Neural cell (in vitro differentiated cells): ENCODE measurements around the gene TRAF5. TPM values are rescaled to one million over a fixed set of nuclear protein-coding genes. Genes with fewer than 3 reads are reported as not detected.

Experiments
- H2AFZ ChIP-seq: fragments of 200-600, 300-800 bp; sonication (generic), shearing (Covaris generic); 2 replicates; pipeline ENCODE4 v1.6.0; 2014; ENCODE audit warnings: low read depth, mild to moderate bottlenecking, antibody characterized with exemption, low read length, moderate library complexity
- H3F3A ChIP-seq: fragments of 200-600 bp; shearing (Covaris generic); 2 replicates; pipeline ENCODE4 v1.6.1; 2016; ENCODE audit warnings: mild to moderate bottlenecking, moderate library complexity, mixed read lengths, antibody characterized with exemption, low read length; ENCODE audit not compliant: insufficient read depth, poor library complexity, severe bottlenecking
- H3K27ac ChIP-seq: fragments of 200-600, 300-800 bp; sonication (generic), shearing (Covaris generic); 2 replicates; pipeline ENCODE4 v1.5.1; 2014; ENCODE audit warnings: mild to moderate bottlenecking, low read length, moderate library complexity
- H3K27me3 ChIP-seq: fragments of 300-800, 200-600 bp; sonication (generic), shearing (Covaris generic); 2 replicates; pipeline ENCODE4 v1.6.0; 2014; ENCODE audit warnings: mild to moderate bottlenecking, low read depth, low read length, moderate library complexity; ENCODE audit not compliant: insufficient read depth
- H3K36me3 ChIP-seq: fragments of 300-800, 200-600 bp; sonication (generic), shearing (Covaris generic); 2 replicates; pipeline ENCODE4 v1.5.1; 2014; ENCODE audit warnings: mild to moderate bottlenecking, antibody characterized with exemption, low read length, moderate library complexity; ENCODE audit not compliant: insufficient read depth
- H3K4me2 ChIP-seq: fragments of 300-800, 200-600 bp; sonication (generic), shearing (Covaris generic); 2 replicates; pipeline ENCODE4 v1.6.0; 2014; ENCODE audit warnings: mild to moderate bottlenecking, low read length
- H3K4me3 ChIP-seq: fragments of 300-800, 200-600 bp; sonication (generic), shearing (Covaris generic); 2 replicates; pipeline ENCODE4 v1.5.1; 2014; ENCODE audit warnings: mild to moderate bottlenecking, low read length, moderate library complexity
- H3K79me2 ChIP-seq: fragments of 200-600 bp; shearing (Covaris generic); replicated peaks from 2 replicates; pipeline ENCODE4 v1.6.0; 2014; ENCODE audit warnings: mild to moderate bottlenecking, low read length, moderate library complexity; ENCODE audit not compliant: insufficient read depth
- H3K9ac ChIP-seq: fragments of 300-800, 200-600 bp; sonication (generic), shearing (Covaris generic); 2 replicates; pipeline ENCODE4 v1.6.1; 2016; ENCODE audit warnings: mild to moderate bottlenecking, low read length, mixed read lengths
- H3K9me2 ChIP-seq: fragments of 200-600 bp; shearing (Covaris generic); 2 replicates; pipeline ENCODE4 v1.6.1; 2016; ENCODE audit warnings: mild to moderate bottlenecking, low read length, mixed read lengths; ENCODE audit not compliant: insufficient read depth
- H3K9me3 ChIP-seq: fragments of 200-600, 300-800 bp; sonication (generic), shearing (Covaris generic); 2 replicates; pipeline ENCODE4 v1.6.1; 2016; ENCODE audit warnings: mild to moderate bottlenecking, mixed run types, low read length, moderate library complexity, mixed read lengths
- H4K20me1 ChIP-seq: fragments of 200-600 bp; shearing (Covaris generic); 2 replicates; pipeline ENCODE4 v1.6.1; 2016; ENCODE audit warnings: mild to moderate bottlenecking, mixed run types; ENCODE audit not compliant: insufficient read depth
- EP300 ChIP-seq: fragments of 450-650 bp; conservative IDR thresholded peaks from 2 replicates; pipeline ENCODE4 v1.6.1; 2014; ENCODE audit warnings: antibody characterized with exemption, mild to moderate bottlenecking, moderate library complexity; ENCODE audit not compliant: poor library complexity, severe bottlenecking
- EZH2 ChIP-seq: fragments of 200-600, 300-800 bp; shearing (Covaris generic), sonication (generic); IDR thresholded peaks from 2 replicates; pipeline ENCODE4 v1.6.1; 2014; ENCODE audit warnings: antibody characterized with exemption, low read length, borderline replicate concordance, mild to moderate bottlenecking; ENCODE audit not compliant: insufficient read depth, poor library complexity, severe bottlenecking
- MXI1 ChIP-seq: fragments of 450-650 bp; conservative IDR thresholded peaks from 2 replicates; pipeline ENCODE4 v1.6.1; 2014; ENCODE audit warnings: antibody characterized with exemption, mild to moderate bottlenecking; ENCODE audit not compliant: poor library complexity, severe bottlenecking
- POLR2AphosphoS5 ChIP-seq: IDR thresholded peaks from 2 replicates; pipeline ENCODE4 v1.6.1; 2012
- RAD21 ChIP-seq: fragments of 450-650 bp; conservative IDR thresholded peaks from 2 replicates; pipeline ENCODE4 v1.6.1; 2014; ENCODE audit warnings: antibody characterized with exemption, mild to moderate bottlenecking, moderate library complexity
- SMC3 ChIP-seq: fragments of 450-650 bp; conservative IDR thresholded peaks from 2 replicates; pipeline ENCODE4 v1.6.1; 2014; ENCODE audit warnings: antibody characterized with exemption, mild to moderate bottlenecking, moderate library complexity; ENCODE audit not compliant: poor library complexity
- TAF1 ChIP-seq: IDR thresholded peaks from 2 replicates; pipeline ENCODE4 v1.6.1; 2012; ENCODE audit warnings: low read depth
- polyA plus RNA-seq: library from polyadenylated mRNA; depleted of rRNA; stranded (reverse); fragments of >200 nt; gene quantifications from 2 replicates; pipeline ENCODE4 v1.2.3, GENCODE V29; 2014
- TF ChIP-seq, protein P1 (sequence below): IDR thresholded peaks from 2 replicates; pipeline ENCODE4 v1.6.1; 2012; ENCODE audit warnings: borderline replicate concordance
- TF ChIP-seq, protein P2 (sequence below): fragments of 450-650 bp; IDR thresholded peaks from 2 replicates; pipeline ENCODE4 v1.5.1; 2014; ENCODE audit warnings: antibody characterized with exemption, mild to moderate bottlenecking, moderate library complexity; ENCODE audit not compliant: poor library complexity, severe bottlenecking

Gene TRAF5
- polyA plus RNA-seq, 1 donor from 2014 or later, result 0.69 TPM

DNA sequence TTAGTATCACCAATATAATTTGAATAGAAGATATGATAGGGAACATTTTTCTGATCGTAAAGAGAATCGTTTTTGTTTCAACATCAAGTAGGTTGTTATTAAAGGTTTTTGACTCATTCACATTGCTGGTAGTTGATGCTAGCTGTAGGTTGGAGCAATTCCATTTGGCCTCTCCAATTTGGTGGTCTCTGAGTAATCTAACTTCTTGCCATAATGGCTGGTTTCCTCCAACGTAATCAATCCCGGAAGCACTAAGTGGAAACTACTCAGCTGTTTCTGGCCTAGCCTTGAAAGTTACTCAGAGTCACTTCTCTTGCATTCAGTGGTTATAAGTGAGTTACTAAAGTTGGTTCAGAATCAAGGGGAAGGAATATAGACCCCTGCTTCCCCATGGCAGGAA lies 41.4 kb upstream of the TRAF5 start:
- Histone ChIP-seq H3K36me3 (peaks cover 7% of the 10 kb centered on the region), H3K9ac (no peak overlapping the region), H3K9me2 (no peaks in the 10 kb centered on the region), H2AFZ (no peak overlapping the region), H4K20me1 (no peaks in the 10 kb centered on the region), H3K4me2 (no peak overlapping the region), H3K79me2 (no peaks in the 10 kb centered on the region), H3K27me3 (no peaks in the 10 kb centered on the region), H3F3A (no peaks in the 10 kb centered on the region), H3K4me3 (no peak overlapping the region), H3K27ac (no peak overlapping the region), H3K9me3 (no peaks in the 10 kb centered on the region)
- no peak for TF ChIP-seq SMC3
- TF ChIP-seq MXI1, result no peak

DNA sequence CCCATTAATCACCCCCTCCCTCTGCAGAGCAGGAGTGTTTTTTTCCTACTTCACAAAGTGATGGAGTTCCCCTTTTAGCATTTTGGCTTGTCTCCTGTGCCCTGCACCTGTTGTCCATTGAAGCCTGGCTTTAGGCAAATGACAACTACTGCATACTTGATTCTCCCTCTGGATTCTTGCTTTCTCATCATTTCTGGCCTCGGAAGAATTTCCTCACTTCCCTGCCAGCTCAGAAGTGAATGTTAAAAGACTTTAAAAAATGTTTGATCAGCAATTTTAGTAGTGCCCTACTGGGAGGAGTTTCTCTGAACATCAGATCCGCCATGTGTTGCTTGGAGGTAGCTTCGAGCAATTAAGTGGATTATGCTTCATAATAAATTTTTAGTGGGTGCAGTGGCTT lies 39.4 kb upstream of the TRAF5 start:
- no peak overlapping the region for H2AFZ ChIP-seq
- H3K27me3 ChIP-seq, result no peaks in the 10 kb centered on the region
- H3K27ac ChIP-seq, result no peak overlapping the region
- H3K4me3 ChIP-seq, result no peak overlapping the region
- no peaks in the 10 kb centered on the region for H3K9me3 ChIP-seq
- no peaks in the 10 kb centered on the region for H3K9me2 ChIP-seq
- TF ChIP-seq, protein P1, sequence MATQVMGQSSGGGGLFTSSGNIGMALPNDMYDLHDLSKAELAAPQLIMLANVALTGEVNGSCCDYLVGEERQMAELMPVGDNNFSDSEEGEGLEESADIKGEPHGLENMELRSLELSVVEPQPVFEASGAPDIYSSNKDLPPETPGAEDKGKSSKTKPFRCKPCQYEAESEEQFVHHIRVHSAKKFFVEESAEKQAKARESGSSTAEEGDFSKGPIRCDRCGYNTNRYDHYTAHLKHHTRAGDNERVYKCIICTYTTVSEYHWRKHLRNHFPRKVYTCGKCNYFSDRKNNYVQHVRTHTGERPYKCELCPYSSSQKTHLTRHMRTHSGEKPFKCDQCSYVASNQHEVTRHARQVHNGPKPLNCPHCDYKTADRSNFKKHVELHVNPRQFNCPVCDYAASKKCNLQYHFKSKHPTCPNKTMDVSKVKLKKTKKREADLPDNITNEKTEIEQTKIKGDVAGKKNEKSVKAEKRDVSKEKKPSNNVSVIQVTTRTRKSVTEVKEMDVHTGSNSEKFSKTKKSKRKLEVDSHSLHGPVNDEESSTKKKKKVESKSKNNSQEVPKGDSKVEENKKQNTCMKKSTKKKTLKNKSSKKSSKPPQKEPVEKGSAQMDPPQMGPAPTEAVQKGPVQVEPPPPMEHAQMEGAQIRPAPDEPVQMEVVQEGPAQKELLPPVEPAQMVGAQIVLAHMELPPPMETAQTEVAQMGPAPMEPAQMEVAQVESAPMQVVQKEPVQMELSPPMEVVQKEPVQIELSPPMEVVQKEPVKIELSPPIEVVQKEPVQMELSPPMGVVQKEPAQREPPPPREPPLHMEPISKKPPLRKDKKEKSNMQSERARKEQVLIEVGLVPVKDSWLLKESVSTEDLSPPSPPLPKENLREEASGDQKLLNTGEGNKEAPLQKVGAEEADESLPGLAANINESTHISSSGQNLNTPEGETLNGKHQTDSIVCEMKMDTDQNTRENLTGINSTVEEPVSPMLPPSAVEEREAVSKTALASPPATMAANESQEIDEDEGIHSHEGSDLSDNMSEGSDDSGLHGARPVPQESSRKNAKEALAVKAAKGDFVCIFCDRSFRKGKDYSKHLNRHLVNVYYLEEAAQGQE, result no peak
- TF ChIP-seq SMC3, result no peak
- no peak for TF ChIP-seq TAF1
- TF ChIP-seq EZH2, result no peak
- TF ChIP-seq EP300, result no peak
- TF ChIP-seq POLR2AphosphoS5, result no peak
- no peak for TF ChIP-seq MXI1
- no peak for TF ChIP-seq RAD21
- TF ChIP-seq, protein P2, sequence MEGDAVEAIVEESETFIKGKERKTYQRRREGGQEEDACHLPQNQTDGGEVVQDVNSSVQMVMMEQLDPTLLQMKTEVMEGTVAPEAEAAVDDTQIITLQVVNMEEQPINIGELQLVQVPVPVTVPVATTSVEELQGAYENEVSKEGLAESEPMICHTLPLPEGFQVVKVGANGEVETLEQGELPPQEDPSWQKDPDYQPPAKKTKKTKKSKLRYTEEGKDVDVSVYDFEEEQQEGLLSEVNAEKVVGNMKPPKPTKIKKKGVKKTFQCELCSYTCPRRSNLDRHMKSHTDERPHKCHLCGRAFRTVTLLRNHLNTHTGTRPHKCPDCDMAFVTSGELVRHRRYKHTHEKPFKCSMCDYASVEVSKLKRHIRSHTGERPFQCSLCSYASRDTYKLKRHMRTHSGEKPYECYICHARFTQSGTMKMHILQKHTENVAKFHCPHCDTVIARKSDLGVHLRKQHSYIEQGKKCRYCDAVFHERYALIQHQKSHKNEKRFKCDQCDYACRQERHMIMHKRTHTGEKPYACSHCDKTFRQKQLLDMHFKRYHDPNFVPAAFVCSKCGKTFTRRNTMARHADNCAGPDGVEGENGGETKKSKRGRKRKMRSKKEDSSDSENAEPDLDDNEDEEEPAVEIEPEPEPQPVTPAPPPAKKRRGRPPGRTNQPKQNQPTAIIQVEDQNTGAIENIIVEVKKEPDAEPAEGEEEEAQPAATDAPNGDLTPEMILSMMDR, result no peak
- H3K36me3 ChIP-seq, result peaks cover 5% of the 10 kb centered on the region
- no peaks in the 10 kb centered on the region for H3F3A ChIP-seq
- no peak overlapping the region for H3K4me2 ChIP-seq
- H3K9ac ChIP-seq, result no peak overlapping the region
- no peaks in the 10 kb centered on the region for H4K20me1 ChIP-seq
- H3K79me2 ChIP-seq, result no peaks in the 10 kb centered on the region

DNA sequence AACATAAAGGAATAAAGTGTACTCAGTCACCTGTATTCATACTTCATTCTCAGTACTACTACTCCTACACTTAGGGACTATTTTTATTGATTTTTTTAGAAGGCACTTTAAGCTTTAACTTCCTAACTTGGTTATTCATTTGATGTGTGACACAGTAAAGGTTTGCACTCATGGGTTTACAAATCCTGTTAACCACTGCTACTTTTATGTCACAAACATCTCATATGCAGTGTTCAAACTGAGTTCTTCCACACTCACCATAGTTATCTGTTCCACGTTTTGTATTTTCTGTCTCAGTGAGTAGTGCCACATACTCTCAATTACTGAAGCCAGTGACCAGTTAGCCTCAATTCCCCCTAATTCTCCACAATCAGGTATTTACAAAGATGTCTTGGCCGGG lies 34.2 kb upstream of the TRAF5 start:
- Histone ChIP-seq H3K4me2 (no peak overlapping the region), H4K20me1 (no peaks in the 10 kb centered on the region), H3K9me2 (no peaks in the 10 kb centered on the region), H2AFZ (no peak overlapping the region), H3K4me3 (no peak overlapping the region), H3K27ac (no peak overlapping the region), H3K36me3 (peaks cover 11% of the 10 kb centered on the region), H3K27me3 (no peaks in the 10 kb centered on the region), H3K9me3 (no peaks in the 10 kb centered on the region), H3F3A (no peaks in the 10 kb centered on the region), H3K9ac (no peak overlapping the region), H3K79me2 (no peaks in the 10 kb centered on the region)
- no peak for TF ChIP-seq MXI1
- no peak for TF ChIP-seq RAD21
- TF ChIP-seq SMC3, result no peak
- TF ChIP-seq POLR2AphosphoS5, result no peak
- TF ChIP-seq, protein P1, result no peak
- TF ChIP-seq, protein P2, result no peak
- no peak for TF ChIP-seq TAF1
- TF ChIP-seq EZH2, result no peak
- TF ChIP-seq EP300, result no peak
